HG03064 (cell line): Measurements from ENCODE around the gene NUP188.
"Not testable (repeated sequence)": the region's sequence is repeated elsewhere in the genome, so short reads cannot be mapped to it uniquely, and the experiment has no call there.

Source experiments
- ATAC-seq: cut with Tn5 transposase; IDR thresholded peaks from one replicate; pipeline ENCODE4 v1.9.1; 2021; ENCODE audit warnings: low read depth; ENCODE audit not compliant: unreplicated experiment

NUP188 gene

GRCh38 chr9:129023036-129023907, 75.8 kb downstream of the NUP188 start:
- no peak for ATAC-seq

GRCh38 chr9:129023908-129024233, 76.4 kb downstream of the NUP188 start:
- ATAC-seq, result no peak

DNA sequence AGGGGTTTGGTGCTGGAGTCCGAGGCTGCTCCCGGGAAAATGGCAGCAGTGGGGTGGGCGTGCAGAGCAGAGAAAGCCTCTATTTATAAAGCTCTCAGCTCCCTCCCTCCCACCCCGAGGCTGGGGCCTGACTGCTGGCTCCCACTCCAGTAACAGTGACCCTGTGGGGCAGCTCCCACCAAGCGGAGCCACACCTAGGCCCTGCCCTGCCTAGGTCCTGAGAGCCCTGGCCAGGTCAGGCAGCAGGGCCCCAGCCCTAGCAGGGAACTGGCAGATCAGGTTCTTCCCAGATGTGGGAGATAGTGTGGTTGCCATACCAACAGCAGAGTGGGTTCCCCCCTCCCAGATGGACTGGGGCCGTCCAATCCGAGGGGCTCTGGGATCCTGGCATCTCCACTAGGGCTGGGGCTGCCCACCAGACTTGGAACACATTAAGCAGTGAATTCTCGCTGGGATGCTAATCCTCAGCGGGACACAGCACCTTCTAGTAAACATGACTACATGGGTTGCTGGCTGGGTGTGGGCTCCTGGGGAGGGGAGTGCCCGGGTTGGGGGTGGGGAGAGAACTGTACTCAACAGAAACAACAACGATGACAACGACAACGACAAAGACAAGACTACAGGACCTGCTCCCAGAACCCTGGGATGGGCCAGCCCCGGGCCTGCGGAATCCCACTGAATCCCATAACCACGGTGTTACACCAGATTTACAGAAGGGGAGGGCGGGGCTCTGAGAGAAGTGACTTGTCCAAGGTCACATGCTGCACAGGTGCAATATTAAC, 79.1 kb downstream of the NUP188 start:
- no peak for ATAC-seq

DNA sequence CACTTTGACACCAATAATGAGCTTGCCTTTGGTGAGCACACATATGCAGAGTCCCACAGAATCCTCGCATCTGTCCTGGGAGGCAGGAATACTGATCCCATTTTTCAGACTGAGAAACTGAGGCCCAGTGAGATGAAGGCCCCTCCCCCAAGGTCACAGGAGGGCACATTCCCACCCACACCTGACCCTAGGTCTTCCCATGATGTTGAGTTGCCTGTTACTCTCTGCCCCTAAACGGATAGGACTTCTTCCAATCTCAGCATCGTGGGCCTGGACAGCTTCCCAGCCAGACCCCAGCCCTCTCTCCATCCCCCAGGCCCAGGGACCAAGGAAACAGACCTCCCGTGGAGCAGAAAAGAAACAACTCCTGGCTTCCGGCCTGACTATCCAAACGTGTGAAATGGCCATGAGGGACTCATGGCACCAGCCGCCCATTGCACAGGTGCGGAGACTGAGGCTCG, 79.8 kb downstream of the NUP188 start:
- ATAC-seq, result no peak

DNA sequence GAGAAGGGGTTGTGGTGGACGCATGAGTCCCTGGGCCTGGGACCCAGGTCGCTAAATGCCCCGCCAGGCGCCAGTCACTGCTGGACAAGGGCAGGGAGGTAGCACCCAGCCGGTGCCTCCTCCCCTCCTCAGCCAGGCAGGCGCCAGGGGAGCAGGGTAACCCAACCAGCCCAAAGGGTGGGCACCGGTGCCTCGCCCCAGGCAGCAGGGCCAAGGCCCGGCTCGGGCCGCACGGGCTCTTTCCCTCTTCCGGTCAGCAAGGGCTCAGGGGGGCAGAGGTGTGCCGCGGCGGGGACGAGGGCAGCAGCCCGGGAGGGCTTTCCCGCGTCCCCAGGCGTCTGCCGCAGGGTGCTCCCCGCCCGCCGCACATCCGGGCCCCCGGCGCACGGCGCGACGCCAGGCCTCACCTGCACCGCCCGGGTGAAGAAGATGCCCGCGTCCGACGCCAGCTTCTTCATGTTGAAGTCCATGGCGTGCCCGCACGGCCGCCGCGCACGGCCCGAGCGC, 80.2 kb downstream of the NUP188 start:
- peak; percentile 22 for ATAC-seq

DNA sequence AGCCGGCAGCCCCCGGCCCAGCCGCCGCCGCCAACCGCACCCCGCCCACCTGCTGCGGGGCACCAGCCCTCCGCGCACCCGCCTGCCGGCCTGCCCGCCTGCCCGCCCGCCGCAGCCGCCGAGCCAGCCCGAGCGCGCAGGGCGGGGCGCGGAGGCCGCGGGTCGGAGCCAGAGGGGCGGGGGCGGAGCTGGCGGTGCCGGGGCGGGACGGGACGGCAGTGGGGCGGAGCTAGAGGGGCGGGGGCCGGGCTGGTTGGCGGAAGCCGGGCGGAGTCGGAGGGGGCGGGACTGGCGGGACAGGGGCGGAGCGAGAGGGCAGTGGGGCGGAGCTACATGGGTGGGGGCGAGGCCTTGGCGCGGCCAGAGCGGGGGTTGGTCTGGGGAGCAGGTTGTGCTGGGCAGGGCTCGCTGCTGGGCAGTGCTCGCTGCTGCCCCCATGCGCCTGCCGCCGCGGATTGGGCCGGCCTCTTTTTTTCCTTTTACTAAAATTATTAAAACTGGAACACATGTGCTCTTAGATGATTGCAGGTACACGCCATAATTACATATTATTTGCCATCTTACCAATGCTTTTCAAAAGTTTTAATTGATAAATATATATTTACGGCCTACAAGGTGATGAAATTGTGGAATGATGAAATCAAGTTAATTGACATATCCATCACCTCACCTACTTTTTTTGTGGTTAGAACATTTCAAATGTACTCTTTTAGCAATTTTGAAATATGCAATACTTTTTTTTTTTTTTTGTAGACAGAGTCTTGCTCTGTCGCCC, 80.9 kb downstream of the NUP188 start, which contains the start of gene SH3GLB2:
SH3GLB2 (minus strand) TSS at position 140 of the 775 bp plus-strand sequence. CDS start 177 bp downstream, outside the sequence.
- peak; percentile 55 for ATAC-seq

- ATAC-seq, result no peak
These were observed 82.7 kb downstream of the NUP188 start for GRCh38 chr9:129030191-129030590.

GRCh38 chr9:129031514-129031913, 84.0 kb downstream of the NUP188 start:
- ATAC-seq, result no peak

- no peak for ATAC-seq
These were observed 85.2 kb downstream of the NUP188 start for GRCh38 chr9:129032541-129033159.

GRCh38 chr9:129033216-129033615, 85.7 kb downstream of the NUP188 start:
- no peak for ATAC-seq

DNA sequence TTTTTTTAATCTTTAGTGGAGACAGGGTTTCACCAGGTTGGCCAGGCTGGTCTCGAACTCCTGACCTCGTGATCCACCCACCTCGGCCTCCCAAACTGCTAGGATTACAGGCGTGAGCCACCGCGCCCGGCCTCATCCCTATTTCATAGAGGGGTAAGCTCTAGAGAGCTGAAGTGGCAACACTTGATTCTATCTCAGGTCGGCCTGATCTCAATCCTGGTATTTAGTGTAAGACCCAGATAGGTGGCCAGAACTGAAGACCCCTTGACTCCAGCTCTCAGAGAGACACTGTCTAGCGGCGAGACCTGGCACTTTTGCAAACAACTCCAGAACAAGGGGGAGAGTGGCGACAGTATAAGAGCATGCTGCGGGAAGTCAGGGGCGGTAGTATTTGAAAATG, 88.3 kb downstream of the NUP188 start:
- not testable (repeated sequence) for ATAC-seq

GRCh38 chr9:129036241-129036922, 88.9 kb downstream of the NUP188 start, which contains the start of gene MIGA2:
MIGA2 (plus strand) TSS chr9:129036626; CDS start chr9:129040595, 3,969 bp downstream.
- ATAC-seq, result peak; percentile 92

DNA sequence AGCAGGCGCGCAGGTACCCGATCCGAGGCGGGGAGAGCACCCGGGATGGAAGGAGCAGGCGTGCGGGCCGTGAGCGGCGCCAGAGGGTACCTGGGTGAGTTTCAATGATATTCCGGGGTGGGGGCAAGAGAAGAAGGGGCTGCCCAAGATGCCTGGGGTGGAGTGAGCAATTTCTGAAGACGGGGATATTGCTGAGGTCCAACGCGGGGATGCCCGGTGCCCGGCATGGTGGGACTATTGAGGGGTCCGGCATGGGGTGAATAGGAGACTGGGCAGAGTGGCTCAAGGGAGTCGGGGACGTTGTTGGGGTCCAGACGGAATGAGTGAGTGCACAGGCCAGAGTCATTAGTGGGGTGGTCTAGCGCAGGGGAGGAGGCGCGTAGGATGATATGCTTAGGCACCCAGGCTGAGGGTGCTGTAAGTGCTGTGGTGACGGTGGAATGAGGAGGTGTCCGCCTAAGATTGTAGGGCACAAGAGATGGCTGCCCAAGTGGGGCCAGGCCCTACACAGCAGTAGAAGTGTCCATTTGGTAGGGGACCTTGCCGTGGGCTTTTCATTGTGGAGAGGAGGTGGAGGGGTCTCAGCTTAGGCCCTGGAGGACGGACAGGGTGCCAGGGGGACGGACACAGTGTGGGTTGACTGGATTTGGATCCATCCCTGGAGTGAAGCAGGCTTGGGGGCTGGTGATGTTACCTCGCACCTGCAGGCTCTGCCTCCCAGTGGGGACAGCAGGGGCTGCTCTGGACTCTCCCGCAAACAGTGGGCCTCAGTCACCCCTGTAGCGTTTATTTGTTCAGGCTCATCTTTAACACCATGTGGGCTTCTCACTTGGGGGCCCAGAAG, 89.6 kb downstream of the NUP188 start:
- no peak for ATAC-seq

DNA sequence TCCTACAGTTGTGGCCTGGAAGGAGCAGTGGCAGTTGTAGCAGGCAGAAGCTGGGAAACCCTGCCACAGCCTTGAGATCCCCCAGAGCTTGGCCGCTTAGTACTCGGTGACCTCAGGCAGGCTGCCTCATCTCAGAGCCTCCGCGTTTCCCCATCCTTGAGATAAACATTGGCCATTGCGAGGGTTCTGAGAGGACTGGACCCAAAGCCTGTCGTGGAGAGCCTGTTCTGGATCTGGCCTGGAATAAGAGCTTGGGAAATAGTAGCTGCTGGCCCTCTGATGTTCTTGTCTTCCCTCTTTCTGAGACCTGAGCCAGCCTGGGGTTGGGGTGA, 90.2 kb downstream of the NUP188 start:
- no peak for ATAC-seq

- ATAC-seq, result no peak
These were observed 90.8 kb downstream of the NUP188 start for GRCh38 chr9:129038109-129038852.

DNA sequence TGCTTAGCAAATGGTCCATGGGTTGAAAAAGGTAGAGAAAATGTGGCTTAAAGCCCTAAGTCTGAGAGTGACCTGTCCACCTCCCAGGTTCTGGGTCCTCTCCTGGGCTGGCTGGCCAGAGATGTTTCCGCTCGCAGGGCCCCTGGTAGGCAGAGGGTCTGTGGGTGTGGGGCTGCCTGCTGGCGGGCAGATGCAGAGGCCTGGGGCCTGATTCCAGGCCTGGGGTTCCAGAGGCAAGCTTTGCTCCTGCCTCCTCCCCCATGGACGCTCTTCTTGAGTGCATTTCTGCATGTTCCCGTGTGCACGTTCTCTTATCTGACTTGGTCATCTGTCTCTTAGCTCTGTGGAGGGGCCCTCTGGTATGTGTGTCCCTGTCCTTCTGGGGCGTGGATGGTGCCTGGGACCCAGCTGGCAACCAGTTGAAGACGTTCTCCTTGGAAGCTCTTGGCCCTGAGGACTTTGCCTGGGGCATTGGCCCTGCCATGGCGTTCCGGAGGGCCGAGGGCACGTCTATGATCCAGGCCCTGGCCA, 92.7 kb downstream of the NUP188 start:
- ATAC-seq, result no peak

GRCh38 chr9:129042016-129042415, 94.5 kb downstream of the NUP188 start:
- ATAC-seq, result no peak

- ATAC-seq, result no peak
These were observed 105.1 kb downstream of the NUP188 start for GRCh38 chr9:129052592-129052991.
